CD8-positive, alpha-beta memory T cell (primary cell): ENCODE data around the gene VRK3. TPM values are rescaled to one million over a fixed set of nuclear protein-coding genes. Genes with fewer than 3 reads are reported as not detected.
"Not testable (repeated sequence)": the region's sequence is repeated elsewhere in the genome, so short reads cannot be mapped to it uniquely, and the experiment has no call there.

Experiments
- CTCF ChIA-PET: fragments of 350-600 bp; sonication (Branson Sonifier 250); formaldehyde crosslinking; loops from one replicate; lab custom pipeline; 2021; ENCODE audit warnings: antibody characterized with exemption; lab: Charles Lee
- POLR2A ChIA-PET: fragments of 350-600 bp; sonication (Branson Sonifier 250); formaldehyde crosslinking; loops from one replicate; lab custom pipeline; 2021; ENCODE audit warnings: antibody characterized with exemption; lab: Charles Lee
- DNase-seq, 5 donors: peaks; one replicate each; pipeline versions ENCODE4 v3.0.0 to v3.0.0-alpha.2; 2020 to 2022; ENCODE audit warnings: mixed read lengths in 1 of 5
- H3K27ac ChIP-seq: one replicate; pipeline ENCODE4 v1.7.0; 2013; ENCODE audit warnings: low read depth, mild to moderate bottlenecking, low read length, moderate library complexity
- H3K27me3 ChIP-seq: 2 replicates; pipeline ENCODE4 v1.7.0; 2013; ENCODE audit warnings: low read length, mild to moderate bottlenecking; ENCODE audit not compliant: insufficient read depth, poor library complexity, severe bottlenecking
- H3K36me3 ChIP-seq: 2 replicates; pipeline ENCODE4 v1.7.0; 2013; ENCODE audit warnings: mild to moderate bottlenecking, low read length, moderate library complexity; ENCODE audit not compliant: insufficient read depth
- H3K4me1 ChIP-seq: 2 replicates; pipeline ENCODE4 v1.7.0; 2013; ENCODE audit warnings: mild to moderate bottlenecking, low read length, moderate library complexity; ENCODE audit not compliant: insufficient read depth
- H3K4me3 ChIP-seq: 2 replicates; pipeline ENCODE4 v1.7.0; 2013; ENCODE audit warnings: mild to moderate bottlenecking, low read length
- H3K9me3 ChIP-seq: 2 replicates; pipeline ENCODE4 v1.7.0; 2013; ENCODE audit warnings: mild to moderate bottlenecking, low read length
- H3K27ac Mint-ChIP-seq, 8 donors: one replicate each; pipeline ENCODE4 v1.8.0; 2020 to 2021; ENCODE audit warnings: mixed read lengths in 8 of 8, mild to moderate bottlenecking in 6 of 8, inconsistent platforms in 3 of 8, moderate library complexity in 3 of 8
- H3K27me3 Mint-ChIP-seq, 2 donors: one replicate each; pipeline ENCODE4 v1.8.0; 2020 to 2021; ENCODE audit warnings: mixed read lengths in 2 of 2, mild to moderate bottlenecking in 1 of 2, moderate library complexity in 1 of 2
- H3K36me3 Mint-ChIP-seq, 3 donors: one replicate each; pipeline ENCODE4 v1.8.0; 2020 to 2021; ENCODE audit warnings: mixed read lengths in 3 of 3, inconsistent platforms in 1 of 3, mild to moderate bottlenecking in 1 of 3
- H3K4me1 Mint-ChIP-seq, 3 donors: one replicate each; pipeline ENCODE4 v1.8.0; 2020 to 2021; ENCODE audit warnings: mixed read lengths in 3 of 3, inconsistent platforms in 1 of 3, mild to moderate bottlenecking in 1 of 3
- H3K4me3 Mint-ChIP-seq, 7 donors: one replicate each; pipeline ENCODE4 v1.8.0; 2020 to 2021; ENCODE audit warnings: mixed read lengths in 7 of 7, mild to moderate bottlenecking in 6 of 7, moderate library complexity in 4 of 7, inconsistent platforms in 2 of 7
- H3K9me3 Mint-ChIP-seq, 5 donors: one replicate each; pipeline ENCODE4 v1.8.0; 2020 to 2022; ENCODE audit warnings: mixed read lengths in 5 of 5, mild to moderate bottlenecking in 3 of 5, moderate library complexity in 2 of 5, inconsistent platforms in 1 of 5
- polyA plus RNA-seq: library from polyadenylated mRNA; unstranded; fragments of 300-500 nt; fragmentation: Illumina TruSeq; gene quantifications from one replicate; pipeline ENCODE4 v1.2.3, GENCODE V29; 2021
- total RNA-seq, 2 experiments: library from RNA; stranded (reverse); gene quantifications; one replicate each; pipeline ENCODE4 v1.2.3, GENCODE V29; 2021

Gene VRK3
- total and polyA plus RNA-seq, 3 experiments from 2014 or later = 62.4 to 92.7 (median 66.5) TPM

DNA sequence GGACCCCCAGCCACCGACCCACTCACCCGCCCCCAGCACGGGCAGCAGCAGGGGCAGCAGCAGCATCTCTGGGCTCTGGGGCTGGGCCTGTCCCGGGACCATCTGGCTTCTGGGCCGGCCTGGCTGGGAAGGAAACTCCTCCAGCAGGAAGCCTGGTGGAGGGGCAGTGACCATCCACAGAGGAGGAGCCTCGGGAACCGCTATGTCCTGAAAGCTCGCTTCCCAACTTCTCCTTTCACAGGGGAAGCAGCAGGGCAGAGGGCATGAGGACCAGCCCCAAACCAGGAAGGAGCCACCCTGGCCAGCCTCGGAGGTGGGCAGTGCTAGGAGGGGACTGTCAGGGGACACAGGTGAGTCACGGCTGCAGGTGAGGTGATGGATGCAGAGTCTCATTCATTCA is 64.2 kb downstream of the VRK3 start, which contains the start of gene SIGLEC11:
Gene SIGLEC11, minus strand, starts transcription at position 193 of the 400 bp plus-strand sequence. Its CDS starts 91 bp downstream, at position 102.
- H3K4me1 ChIP-seq, H3K9me3 Mint-ChIP-seq, H3K4me3 Mint-ChIP-seq, H3K4me3 ChIP-seq, H3K27ac ChIP-seq, H3K27ac Mint-ChIP-seq, POLR2A ChIA-PET, H3K36me3 ChIP-seq, H3K9me3 ChIP-seq, H3K27me3 Mint-ChIP-seq, H3K27me3 ChIP-seq, CTCF ChIA-PET, DNase-seq, H3K36me3 Mint-ChIP-seq, H3K4me1 Mint-ChIP-seq: not testable (repeated sequence)

DNA sequence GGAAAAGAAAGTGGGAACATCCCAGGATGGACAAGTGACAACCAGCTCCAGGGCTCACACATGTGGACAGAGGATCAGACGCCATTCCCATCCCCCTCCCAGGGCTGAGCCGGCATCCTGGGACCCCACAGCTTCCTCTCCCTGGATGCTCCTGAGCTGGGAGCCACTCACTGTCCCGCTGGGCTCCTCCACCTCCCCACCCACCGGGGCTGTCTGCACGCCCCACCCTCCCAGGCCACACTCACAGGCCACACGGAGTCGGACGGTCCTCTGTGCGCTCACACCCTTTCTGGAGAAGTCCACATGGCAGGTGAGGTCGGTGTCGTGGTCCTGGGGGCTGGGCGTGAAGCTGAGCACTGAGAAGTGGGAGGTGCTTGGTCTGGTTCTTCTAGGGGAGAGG is 65.3 kb downstream of the VRK3 start:
- H3K4me1 ChIP-seq, H3K27ac ChIP-seq, DNase-seq, CTCF ChIA-PET, H3K36me3 ChIP-seq, H3K9me3 Mint-ChIP-seq, H3K27me3 ChIP-seq, H3K27ac Mint-ChIP-seq, H3K4me1 Mint-ChIP-seq, H3K9me3 ChIP-seq, H3K27me3 Mint-ChIP-seq, H3K4me3 ChIP-seq, POLR2A ChIA-PET, H3K36me3 Mint-ChIP-seq, H3K4me3 Mint-ChIP-seq: not testable (repeated sequence)

DNA sequence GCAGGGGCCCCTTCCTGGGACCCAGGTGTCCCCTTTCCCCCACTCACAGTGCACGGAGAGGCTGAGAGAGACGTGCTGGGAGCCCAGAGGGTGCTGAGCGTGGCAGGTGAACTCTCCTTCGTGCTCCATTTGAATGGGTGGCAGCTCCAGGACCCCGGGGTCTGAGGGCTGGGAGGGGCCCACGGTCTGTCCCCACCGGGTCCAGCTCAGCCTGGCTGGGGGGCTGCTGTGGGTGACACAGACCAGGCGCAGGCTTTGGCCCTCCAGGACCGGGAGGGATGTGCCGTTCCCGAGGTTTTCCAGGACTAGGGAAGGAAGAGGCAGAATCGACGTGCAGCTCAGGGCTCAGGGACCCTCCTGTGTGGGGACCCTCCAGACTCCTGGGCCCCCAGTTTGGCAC is 66.6 kb downstream of the VRK3 start:
- CTCF ChIA-PET = not testable (repeated sequence)

DNA sequence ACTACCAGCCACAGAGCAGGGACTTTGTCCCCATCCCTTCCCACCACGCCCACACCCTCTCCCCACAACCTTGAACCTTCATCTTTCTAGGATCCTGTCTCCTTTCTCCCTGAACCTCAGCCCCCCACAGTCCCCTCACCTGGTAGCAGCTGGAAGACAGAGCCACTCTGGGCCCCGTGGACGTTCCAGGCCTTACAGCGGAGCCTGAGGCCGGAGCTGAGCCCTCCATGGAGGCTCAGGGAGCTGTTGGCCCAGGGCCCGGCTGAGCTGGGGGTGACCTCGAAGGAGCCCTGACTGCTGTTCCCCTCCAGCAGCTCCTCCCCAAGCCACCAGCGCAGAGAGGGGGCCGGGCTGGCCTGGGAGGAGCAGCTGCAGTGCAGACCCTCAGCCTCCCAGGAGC is 67.0 kb downstream of the VRK3 start:
- H3K36me3 ChIP-seq, H3K27ac ChIP-seq, H3K4me3 Mint-ChIP-seq, H3K4me1 ChIP-seq, H3K4me1 Mint-ChIP-seq, H3K4me3 ChIP-seq, H3K36me3 Mint-ChIP-seq, H3K27ac Mint-ChIP-seq, H3K27me3 ChIP-seq, H3K9me3 ChIP-seq, DNase-seq, POLR2A ChIA-PET, CTCF ChIA-PET, H3K9me3 Mint-ChIP-seq: not testable (repeated sequence)
- peaks cover 1 to 20% of the 10 kb centered on the region in 2 donors for H3K27me3 Mint-ChIP-seq

More for the DNA sequence above, 66.6 kb downstream of the VRK3 start:
- POLR2A ChIA-PET, H3K36me3 Mint-ChIP-seq, H3K36me3 ChIP-seq, H3K4me1 ChIP-seq, H3K9me3 Mint-ChIP-seq, H3K4me3 ChIP-seq, H3K27ac Mint-ChIP-seq, H3K4me3 Mint-ChIP-seq, DNase-seq, H3K4me1 Mint-ChIP-seq, H3K27me3 ChIP-seq, H3K9me3 ChIP-seq, H3K27ac ChIP-seq: not testable (repeated sequence)
- peaks cover 0 to 15% of the 10 kb centered on the region in 2 donors for H3K27me3 Mint-ChIP-seq

DNA sequence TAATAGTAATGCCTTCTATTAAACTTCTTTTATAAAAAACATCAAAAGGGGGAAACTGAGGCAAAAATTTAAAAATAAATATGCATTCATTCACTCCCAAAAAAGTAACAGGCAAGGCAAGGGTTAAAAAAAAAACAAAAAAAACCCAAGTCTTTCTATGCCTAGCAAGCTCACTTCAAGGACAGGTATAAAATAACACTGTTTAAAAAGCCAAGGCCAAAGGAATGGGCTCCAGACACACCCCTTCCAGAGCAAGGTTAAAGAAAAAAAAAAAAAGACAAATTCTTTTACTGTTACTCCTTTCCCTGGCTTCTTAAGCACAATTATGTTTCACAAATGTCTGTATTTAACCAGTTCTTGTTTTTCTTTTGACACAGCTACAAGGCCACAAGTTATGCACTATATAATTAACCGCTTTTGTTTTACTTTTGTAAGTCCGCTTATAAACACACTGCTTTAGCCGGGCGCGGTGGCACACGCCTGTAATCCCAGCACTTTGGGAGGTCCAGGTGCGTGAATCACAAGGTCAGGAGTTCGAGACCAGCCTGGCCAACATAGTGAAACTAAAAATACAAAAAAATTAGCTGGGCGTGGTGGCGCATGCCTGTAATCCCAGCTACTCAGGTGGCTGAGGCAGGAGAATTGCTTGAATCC is 67.8 kb downstream of the VRK3 start:
- CTCF ChIA-PET = interaction anchor here (1.1 kb wide), 1 partner anchor 19 kb away, joined by 4 read pairs; no protein-coding TSS in a partner anchor
- POLR2A ChIA-PET = no interaction called here
- no peak overlapping the region for H3K4me3 ChIP-seq
- Mint-ChIP-seq H3K36me3 (no peaks in the 10 kb centered on the region), H3K4me3 (no peak overlapping the region), H3K4me1 (no peaks in the 10 kb centered on the region), H3K9me3 (no peaks in the 10 kb centered on the region), H3K27ac (no peak overlapping the region), H3K27me3 (peaks cover 7 to 24% of the 10 kb centered on the region in 2 donors)
- H3K27me3 ChIP-seq = no peaks in the 10 kb centered on the region
- H3K4me1 ChIP-seq = no peaks in the 10 kb centered on the region
- no peak for DNase-seq
- no peak overlapping the region for H3K27ac ChIP-seq
- no peaks in the 10 kb centered on the region for H3K36me3 ChIP-seq
- H3K9me3 ChIP-seq = no peaks in the 10 kb centered on the region

DNA sequence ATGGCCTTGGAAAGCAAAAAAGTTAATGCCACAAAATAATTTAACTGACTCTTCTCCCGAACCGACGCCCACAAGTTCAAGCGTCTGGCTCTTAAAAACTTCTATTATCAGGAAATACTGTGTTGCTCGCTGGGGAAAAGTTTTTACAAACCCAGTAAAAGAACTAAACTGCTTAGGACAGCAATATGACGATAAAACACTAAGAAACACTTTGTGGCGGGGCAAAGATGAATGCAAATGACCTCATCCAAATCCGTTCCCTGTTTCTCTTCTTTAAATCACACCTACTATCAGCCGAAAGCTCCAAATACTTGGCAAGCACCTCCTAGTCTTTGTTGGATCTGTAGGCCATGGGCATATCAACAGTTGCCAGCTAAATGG is 69.1 kb downstream of the VRK3 start:
- peaks cover 9 to 25% of the 10 kb centered on the region in 2 donors for H3K27me3 Mint-ChIP-seq
- H3K9me3 Mint-ChIP-seq = no peaks in the 10 kb centered on the region
- Histone ChIP-seq H3K9me3 (no peaks in the 10 kb centered on the region), H3K36me3 (no peaks in the 10 kb centered on the region), H3K4me3 (no peak overlapping the region), H3K4me1 (no peaks in the 10 kb centered on the region), H3K27ac (no peak overlapping the region), H3K27me3 (peaks cover 4% of the 10 kb centered on the region)
- H3K27ac Mint-ChIP-seq = no peak overlapping the region
- H3K4me1 Mint-ChIP-seq = no peaks in the 10 kb centered on the region
- POLR2A ChIA-PET = no interaction called here
- no peaks in the 10 kb centered on the region for H3K36me3 Mint-ChIP-seq
- CTCF ChIA-PET = no interaction called here
- no peak for DNase-seq
- H3K4me3 Mint-ChIP-seq = no peak overlapping the region

DNA sequence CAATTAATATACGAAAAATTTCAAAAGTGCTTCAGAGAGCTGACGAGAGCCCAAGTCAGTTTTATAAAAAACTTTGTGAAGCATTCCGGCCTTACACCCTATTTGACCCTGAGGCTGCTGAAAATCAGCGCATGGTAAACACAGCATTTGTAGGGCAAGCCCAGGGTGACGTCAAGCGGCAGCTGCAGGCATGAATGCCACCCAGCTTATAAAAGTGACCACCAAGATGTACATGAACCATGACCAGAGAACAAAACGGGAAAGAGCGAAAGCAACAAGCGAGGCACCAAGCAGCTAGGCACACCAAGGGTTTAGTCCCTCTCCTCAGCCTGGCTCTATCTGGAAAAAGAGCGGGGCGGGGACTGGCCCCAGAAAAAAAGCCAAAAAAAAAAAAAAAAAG is 70.2 kb downstream of the VRK3 start:
- Histone ChIP-seq H3K4me1 (no peaks in the 10 kb centered on the region), H3K9me3 (no peaks in the 10 kb centered on the region), H3K4me3 (no peak overlapping the region), H3K36me3 (no peaks in the 10 kb centered on the region), H3K27ac (no peak overlapping the region), H3K27me3 (peaks cover 6% of the 10 kb centered on the region)
- POLR2A ChIA-PET = no interaction called here
- Mint-ChIP-seq H3K27me3 (peaks cover 16 to 34% of the 10 kb centered on the region in 2 donors), H3K4me3 (no peak overlapping the region), H3K4me1 (no peaks in the 10 kb centered on the region), H3K27ac (no peak overlapping the region), H3K36me3 (no peaks in the 10 kb centered on the region), H3K9me3 (no peaks in the 10 kb centered on the region)
- CTCF ChIA-PET = interaction anchor here (2.4 kb wide), 1 partner anchor 17 kb away, joined by 8 read pairs; no protein-coding TSS in a partner anchor
- DNase-seq = no peak

DNA sequence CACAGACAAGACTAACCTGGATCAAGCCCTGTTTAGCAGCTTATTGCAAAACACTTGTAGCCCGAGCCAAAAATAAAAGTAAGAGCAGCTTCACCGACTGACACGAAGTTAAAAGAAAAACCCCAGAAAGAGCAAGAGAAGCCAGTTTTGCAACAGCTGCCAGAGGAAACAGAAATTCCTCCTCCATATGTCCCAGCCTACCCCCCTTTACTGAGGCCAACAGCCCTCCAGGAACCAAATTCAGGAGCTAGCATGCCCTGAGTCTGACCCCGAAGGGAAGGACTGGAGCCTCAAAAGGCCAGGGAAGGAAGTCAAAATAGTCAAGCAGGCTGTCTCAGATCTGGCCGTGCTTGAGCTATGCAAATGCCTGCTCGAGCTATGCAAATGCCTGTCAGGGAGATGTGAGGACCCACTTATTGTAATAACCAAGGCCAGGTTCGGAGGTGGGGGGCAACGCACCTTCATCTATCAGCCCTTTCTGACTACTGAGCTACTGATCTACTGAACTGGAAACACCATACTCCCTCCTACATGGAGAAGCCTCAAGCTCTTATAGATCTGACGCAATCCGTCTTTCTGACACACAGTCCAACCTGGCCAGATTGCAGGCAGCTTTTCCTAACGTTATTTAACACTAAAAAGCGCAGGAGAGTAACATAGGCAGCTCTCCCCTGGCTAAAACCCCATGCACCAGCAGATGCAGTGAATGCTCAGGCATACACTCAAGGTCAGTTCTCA is 70.9 kb downstream of the VRK3 start:
- Histone ChIP-seq H3K36me3 (no peaks in the 10 kb centered on the region), H3K9me3 (no peaks in the 10 kb centered on the region), H3K27me3 (peaks cover 6% of the 10 kb centered on the region), H3K27ac (no peak overlapping the region), H3K4me3 (no peak overlapping the region), H3K4me1 (no peaks in the 10 kb centered on the region)
- DNase-seq = no peak
- ChIA-PET POLR2A (no interaction called here), CTCF (interaction anchor here (2.4 kb wide), 1 partner anchor 17 kb away, joined by 8 read pairs; no protein-coding TSS in a partner anchor)
- Mint-ChIP-seq H3K36me3 (no peaks in the 10 kb centered on the region), H3K4me3 (no peak overlapping the region), H3K9me3 (no peaks in the 10 kb centered on the region), H3K27me3 (peaks cover 16 to 40% of the 10 kb centered on the region in 2 donors), H3K4me1 (no peaks in the 10 kb centered on the region), H3K27ac (peak overlapping the region in 1 of 8 donors; percentile 18)
